Ammon's horn (tissue), 1 donor: ENCODE measurements around the gene NYNRIN.
"Not testable (repeated sequence)": the region's sequence is repeated elsewhere in the genome, so short reads cannot be mapped to it uniquely, and the experiment has no call there.

ENCODE experiments used
- DNase-seq: peaks from one replicate; pipeline ENCODE4 v3.0.0-alpha.2; 2016; ENCODE audit warnings: low spot score

Gene NYNRIN

GRCh38 chr14:24369907-24370687 lies 28.7 kb upstream of the NYNRIN start:
- no peak for DNase-seq

- no peak for DNase-seq
Observed at GRCh38 chr14:24370748-24371147, 28.1 kb upstream of the NYNRIN start.

GRCh38 chr14:24371605-24372004 lies 27.2 kb upstream of the NYNRIN start:
- DNase-seq = not testable (repeated sequence)

- DNase-seq = no peak
Observed at GRCh38 chr14:24372701-24373416, 25.9 kb upstream of the NYNRIN start.

GRCh38 chr14:24376448-24377070 lies 22.2 kb upstream of the NYNRIN start:
- no peak for DNase-seq

- DNase-seq = no peak
Observed at GRCh38 chr14:24377126-24377525, 21.7 kb upstream of the NYNRIN start.

GRCh38 chr14:24377657-24378056 lies 21.1 kb upstream of the NYNRIN start:
- DNase-seq = no peak

GRCh38 chr14:24378327-24378726 lies 20.5 kb upstream of the NYNRIN start:
- no peak for DNase-seq

- DNase-seq = no peak
Observed at GRCh38 chr14:24378981-24379906, 19.6 kb upstream of the NYNRIN start.

GRCh38 chr14:24379907-24380730 lies 18.7 kb upstream of the NYNRIN start:
- no peak for DNase-seq

- DNase-seq = no peak
Observed at GRCh38 chr14:24381363-24382063, 17.3 kb upstream of the NYNRIN start.

- DNase-seq = no peak
Observed at GRCh38 chr14:24382064-24382371, 16.8 kb upstream of the NYNRIN start.

GRCh38 chr14:24384169-24384568 lies 14.6 kb upstream of the NYNRIN start:
- DNase-seq = no peak

- no peak for DNase-seq
Observed at GRCh38 chr14:24385524-24385923, 13.3 kb upstream of the NYNRIN start.

- no peak for DNase-seq
Observed at GRCh38 chr14:24387009-24387345, 11.8 kb upstream of the NYNRIN start.

GRCh38 chr14:24387579-24387978 lies 11.2 kb upstream of the NYNRIN start:
- DNase-seq = not testable (repeated sequence)

GRCh38 chr14:24388474-24389179 lies 10.2 kb upstream of the NYNRIN start:
- DNase-seq = no peak

GRCh38 chr14:24389226-24389848 lies 9.5 kb upstream of the NYNRIN start:
- DNase-seq = no peak

- DNase-seq = no peak
Observed at GRCh38 chr14:24390701-24391468, 7.9 kb upstream of the NYNRIN start.
